GM23338 (cell line): ENCODE measurements around the gene NDFIP1.

Experiments used
- CTCF ChIP-seq, 2 experiments: fragments of 200-600 bp in 1 of 2; sonication (generic) in 1 of 2; conservative IDR thresholded peaks; 2 replicates each; pipeline versions ENCODE4 v1.5.1 to v1.6.1; 2016 to 2017; ENCODE audit warnings: antibody characterized with exemption in 2 of 2, low read depth in 2 of 2, mild to moderate bottlenecking in 2 of 2, moderate library complexity in 1 of 2
- EZH2 ChIP-seq: fragments of 200-600 bp; sonication (generic); IDR thresholded peaks from one replicate; pipeline ENCODE4 v1.8.0; 2017; ENCODE audit warnings: antibody characterized with exemption, mild to moderate bottlenecking, low read depth; ENCODE audit not compliant: unreplicated experiment
- EZH2phosphoT487 ChIP-seq: fragments of 200-600 bp; sonication (generic); IDR thresholded peaks from one replicate; pipeline ENCODE4 v1.8.1; 2018; ENCODE audit warnings: antibody characterized with exemption; ENCODE audit not compliant: unreplicated experiment
- JUNB ChIP-seq: IDR thresholded peaks from one replicate; pipeline ENCODE4 v1.6.1; 2016; ENCODE audit warnings: antibody characterized with exemption; ENCODE audit not compliant: unreplicated experiment
- POLR2AphosphoS5 ChIP-seq: IDR thresholded peaks from 2 replicates; pipeline ENCODE4 v1.6.1; 2016; ENCODE audit warnings: antibody characterized with exemption, low read depth
- REST ChIP-seq: IDR thresholded peaks from one replicate; pipeline ENCODE4 v1.6.1; 2018; ENCODE audit warnings: antibody characterized with exemption; ENCODE audit not compliant: unreplicated experiment
- ZNF331 ChIP-seq: fragments of 250-450 bp; sonication (Bioruptor Pico); IDR thresholded peaks from 2 replicates; pipeline ENCODE4 v1.5.0; 2020; ENCODE audit warnings: low read depth, mild to moderate bottlenecking, moderate library complexity

GRCh38 chr5:142156839-142157463 is 48.4 kb downstream of the NDFIP1 start:
- TF ChIP-seq POLR2AphosphoS5: no peak
- TF ChIP-seq EZH2: no peak
- no peak for TF ChIP-seq CTCF (conservative IDR thresholded peaks at IDR 0.05; ENCODE audit: low read depth in 2 of 2)
- TF ChIP-seq REST: no peak
- no peak for TF ChIP-seq JUNB
- no peak for TF ChIP-seq EZH2phosphoT487
- no peak for TF ChIP-seq ZNF331 (CRISPR knock-in tag)
